Keratinocyte (primary cell): ENCODE data around the gene AGAP1. TPM values are rescaled to one million over a fixed set of nuclear protein-coding genes. Genes with fewer than 3 reads are reported as not detected.

Experiments
- DNase-seq: peaks from one replicate; pipeline ENCODE4 v3.0.0-alpha.2; 2011; ENCODE audit warnings: low read depth, missing footprints, low spot score
- FAIRE-seq: peaks from 2 replicates; lab custom pipeline; 2011; peaks lifted over from hg19 to GRCh38; lab: Jason Lieb, UNC
- H2AFZ ChIP-seq: 2 replicates; pipeline ENCODE4 v1.6.0; 2012; ENCODE audit warnings: low read length, control low read depth, inconsistent platforms; ENCODE audit not compliant: control insufficient read depth
- H3K27ac ChIP-seq: 2 replicates; pipeline ENCODE4 v1.5.1; 2011; ENCODE audit warnings: low read length; ENCODE audit not compliant: control insufficient read depth, insufficient read depth
- H3K27me3 ChIP-seq: 3 replicates; pipeline ENCODE4 v1.6.0; 2011; ENCODE audit warnings: low read length; ENCODE audit not compliant: control insufficient read depth, insufficient read depth; ENCODE audit errors: extremely low read depth
- H3K36me3 ChIP-seq, 2 experiments: 2 replicates in 1 of 2; 3 replicates in 1 of 2; pipeline ENCODE4 v1.5.1; 2011; ENCODE audit warnings: low read length in 2 of 2, mild to moderate bottlenecking in 1 of 2; ENCODE audit not compliant: control insufficient read depth in 2 of 2, insufficient read depth in 2 of 2; ENCODE audit errors: extremely low read depth in 1 of 2
- H3K4me1 ChIP-seq: 3 replicates; pipeline ENCODE4 v1.5.1; 2011; ENCODE audit warnings: low read length; ENCODE audit not compliant: control insufficient read depth, insufficient read depth; ENCODE audit errors: extremely low read depth
- H3K4me2 ChIP-seq: 3 replicates; pipeline ENCODE4 v1.6.0; 2011; ENCODE audit warnings: low read depth, low read length; ENCODE audit not compliant: control insufficient read depth, insufficient read depth; ENCODE audit errors: extremely low read depth
- H3K4me3 ChIP-seq, 3 experiments: fragments of 200-600 bp in 1 of 3; sonication (generic) in 1 of 3; 2 replicates in 2 of 3; 3 replicates in 1 of 3; pipeline ENCODE4 v1.5.1; 2011 to 2016; ENCODE audit warnings: low read length in 3 of 3, mild to moderate bottlenecking in 3 of 3, control low read depth in 2 of 3, inconsistent platforms in 1 of 3, low read depth in 1 of 3, mixed read lengths in 1 of 3, mixed run types in 1 of 3, moderate library complexity in 1 of 3; ENCODE audit not compliant: control insufficient read depth in 2 of 3, insufficient read depth in 2 of 3; ENCODE audit errors: extremely low read depth in 1 of 3
- H3K79me2 ChIP-seq: 2 replicates; pipeline ENCODE4 v1.6.0; 2012; ENCODE audit warnings: low read length; ENCODE audit not compliant: control insufficient read depth, insufficient read depth
- H3K9ac ChIP-seq: 3 replicates; pipeline ENCODE4 v1.6.0; 2011; ENCODE audit warnings: low read length; ENCODE audit not compliant: control insufficient read depth, insufficient read depth; ENCODE audit errors: extremely low read depth
- H3K9me1 ChIP-seq: 3 replicates; pipeline ENCODE4 v1.6.0; 2011; ENCODE audit warnings: low read length; ENCODE audit not compliant: control insufficient read depth, insufficient read depth; ENCODE audit errors: extremely low read depth
- H3K9me3 ChIP-seq: 2 replicates; pipeline ENCODE4 v1.5.1; 2012; ENCODE audit warnings: low read depth, low read length; ENCODE audit not compliant: control insufficient read depth
- H4K20me1 ChIP-seq: 3 replicates; pipeline ENCODE4 v1.6.0; 2011; ENCODE audit warnings: low read length; ENCODE audit not compliant: control insufficient read depth, insufficient read depth; ENCODE audit errors: extremely low read depth
- CTCF ChIP-seq, 3 experiments: IDR thresholded peaks in 1 of 3; conservative IDR thresholded peaks in 1 of 3; optimal IDR thresholded peaks in 1 of 3; 2 replicates in 2 of 3; 3 replicates in 1 of 3; pipeline versions ENCODE3 to v1.5.1; 2011; ENCODE audit warnings: low read length in 3 of 3, mild to moderate bottlenecking in 3 of 3, moderate library complexity in 2 of 3, control low read depth in 1 of 3, inconsistent platforms in 1 of 3; ENCODE audit not compliant: insufficient read depth in 2 of 3; ENCODE audit errors: extremely low read depth in 1 of 3
- EZH2 ChIP-seq: IDR thresholded peaks from one replicate; pipeline ENCODE4 v1.6.1; 2012; ENCODE audit warnings: inconsistent platforms, mild to moderate bottlenecking, low read length, moderate library complexity
- dilution Hi-C: fragments of 300-500 bp; cut with MboI; formaldehyde crosslinking; loops from one replicate; pipeline ENCODE4 v1.7.0; 2020; ENCODE audit warnings: low sequenced_read_pairs; ENCODE audit not compliant: extremely low pct_ligation_motif_present
- polyA plus RNA-seq, 5 experiments: library from polyadenylated mRNA; depleted of rRNA in 3 of 5; stranded (reverse) in 3 of 5; stranded (forward) in 1 of 5; unstranded in 1 of 5; fragments of >200 nt; gene quantifications; 1 replicate in 1 of 5; 2 replicates in 3 of 5; 3 replicates in 1 of 5; pipeline versions ENCODE4 v1.2.1 to v1.2.3, GENCODE V29; 2011 to 2012; ENCODE audit warnings: missing spikeins in 2 of 5, low read depth in 1 of 5, low replicate concordance in 1 of 5

The AGAP1 gene
- polyA plus RNA-seq, 1 donor (not counting 4 experiments of a cell fraction or from before 2014, with no cell fraction given), result 12.6 TPM

- Histone ChIP-seq H3K27ac (no peak overlapping the region), H3K27me3 (no peaks in the 10 kb centered on the region), H2AFZ (no peak overlapping the region), H3K9me1 (no peaks in the 10 kb centered on the region), H3K4me1 (no peaks in the 10 kb centered on the region), H3K36me3 (no peaks in the 10 kb centered on the region), H3K4me2 (no peak overlapping the region), H3K9me3 (no peaks in the 10 kb centered on the region), H3K4me3 (no peak overlapping the region), H3K79me2 (peaks cover 35% of the 10 kb centered on the region), H4K20me1 (peaks cover 11% of the 10 kb centered on the region), H3K9ac (no peak overlapping the region)
- dilution Hi-C loops, result no loop called here
- DNase-seq (no peak), FAIRE-seq (no peak)
- no peak for TF ChIP-seq CTCF (optimal IDR thresholded peaks at IDR 0.05 in 1 of 3, IDR thresholded peaks at IDR 0.05 in 1 of 3, conservative IDR thresholded peaks at IDR 0.05 in 1 of 3; ENCODE audit: extremely low read depth in 1 of 3, insufficient read depth in 2 of 3, low read length in 3 of 3)
- TF ChIP-seq EZH2, result no peak
These were observed 59.4 kb downstream of the AGAP1 start for GRCh38 chr2:235553291-235553690.

GRCh38 chr2:235553696-235554100, 59.9 kb downstream of the AGAP1 start:
- no peak overlapping the region for H2AFZ ChIP-seq
- H3K4me1 ChIP-seq, result no peaks in the 10 kb centered on the region
- H3K4me3 ChIP-seq, result no peak overlapping the region
- FAIRE-seq, result no peak
- no peaks in the 10 kb centered on the region for H3K36me3 ChIP-seq
- no peak overlapping the region for H3K27ac ChIP-seq
- no peaks in the 10 kb centered on the region for H3K27me3 ChIP-seq
- TF ChIP-seq EZH2 (no peak), CTCF (optimal IDR thresholded peaks at IDR 0.05 in 1 of 3, IDR thresholded peaks at IDR 0.05 in 1 of 3, conservative IDR thresholded peaks at IDR 0.05 in 1 of 3; ENCODE audit: extremely low read depth in 1 of 3, insufficient read depth in 2 of 3, low read length in 3 of 3) (no peak)
- DNase-seq, result no peak
- peaks cover 36% of the 10 kb centered on the region for H3K79me2 ChIP-seq
- H3K9ac ChIP-seq, result no peak overlapping the region
- H3K9me1 ChIP-seq, result no peaks in the 10 kb centered on the region
- dilution Hi-C loops, result no loop called here
- H3K4me2 ChIP-seq, result no peak overlapping the region
- H3K9me3 ChIP-seq, result no peaks in the 10 kb centered on the region
- peaks cover 11% of the 10 kb centered on the region for H4K20me1 ChIP-seq
